ENCODE measurements around the gene ANO2. TPM values are rescaled to one million over a fixed set of nuclear protein-coding genes. Genes with fewer than 3 reads are reported as not detected.

Gene ANO2
- total RNA-seq, 2 donors from 2014 or later, result 6.7 to 18.5 TPM

- no peak for TF ChIP-seq CTCF (IDR thresholded peaks at IDR 0.05)
- no peak overlapping the region for H3K4me3 ChIP-seq
- no peaks in the 10 kb centered on the region for H3K27me3 ChIP-seq (replicated peaks; ENCODE audit: insufficient read depth)
- no peak for DNase-seq (ENCODE audit: low spot score)
- H3K27ac ChIP-seq, result no peak overlapping the region
- no peak for ATAC-seq (ENCODE audit: insufficient number of reproducible peaks, low FRiP score, low read depth)
- no peaks in the 10 kb centered on the region for H3K36me3 ChIP-seq
- H3K4me1 ChIP-seq (ENCODE audit: control insufficient read depth in 1 of 2, low read depth in 2 of 2), result no peaks in the 10 kb centered on the region
- H3K9me3 ChIP-seq, result no peaks in the 10 kb centered on the region
These were observed 80.1 kb downstream of the ANO2 start for GRCh38 chr12:5864972-5865371.

- no peaks in the 10 kb centered on the region for H3K36me3 ChIP-seq
- DNase-seq (ENCODE audit: low spot score) (no peak), ATAC-seq (ENCODE audit: insufficient number of reproducible peaks, low FRiP score, low read depth) (no peak)
- TF ChIP-seq CTCF (IDR thresholded peaks at IDR 0.05), result no peak
- H3K27me3 ChIP-seq (replicated peaks; ENCODE audit: insufficient read depth), result no peaks in the 10 kb centered on the region
- no peak overlapping the region for H3K27ac ChIP-seq
- no peak overlapping the region for H3K4me3 ChIP-seq
- H3K4me1 ChIP-seq (ENCODE audit: control insufficient read depth in 1 of 2, low read depth in 2 of 2), result no peaks in the 10 kb centered on the region
- H3K9me3 ChIP-seq, result no peaks in the 10 kb centered on the region
These were observed 80.8 kb downstream of the ANO2 start for GRCh38 chr12:5864301-5864700.

- Histone ChIP-seq H3K36me3 (no peaks in the 10 kb centered on the region), H3K4me1 (ENCODE audit: control insufficient read depth in 1 of 2, low read depth in 2 of 2) (no peaks in the 10 kb centered on the region), H3K27me3 (replicated peaks; ENCODE audit: insufficient read depth) (no peaks in the 10 kb centered on the region), H3K27ac (no peak overlapping the region), H3K9me3 (no peaks in the 10 kb centered on the region), H3K4me3 (no peak overlapping the region)
- DNase-seq (ENCODE audit: low spot score), result no peak
- TF ChIP-seq CTCF (IDR thresholded peaks at IDR 0.05), result no peak
- ATAC-seq (ENCODE audit: insufficient number of reproducible peaks, low FRiP score, low read depth), result no peak
These were observed 83.6 kb downstream of the ANO2 start for GRCh38 chr12:5861416-5861815.

- H3K27me3 ChIP-seq (replicated peaks; ENCODE audit: insufficient read depth), result no peaks in the 10 kb centered on the region
- no peaks in the 10 kb centered on the region for H3K4me1 ChIP-seq (ENCODE audit: control insufficient read depth in 1 of 2, low read depth in 2 of 2)
- no peak for ATAC-seq (ENCODE audit: insufficient number of reproducible peaks, low FRiP score, low read depth)
- no peak for DNase-seq (ENCODE audit: low spot score)
- no peaks in the 10 kb centered on the region for H3K9me3 ChIP-seq
- no peak overlapping the region for H3K4me3 ChIP-seq
- TF ChIP-seq CTCF (IDR thresholded peaks at IDR 0.05), result no peak
- H3K27ac ChIP-seq, result no peak overlapping the region
- no peaks in the 10 kb centered on the region for H3K36me3 ChIP-seq
These were observed 88.4 kb downstream of the ANO2 start for GRCh38 chr12:5856692-5857091.

- TF ChIP-seq CTCF (IDR thresholded peaks at IDR 0.05), result no peak
- Histone ChIP-seq H3K9me3 (no peaks in the 10 kb centered on the region), H3K27me3 (replicated peaks; ENCODE audit: insufficient read depth) (no peaks in the 10 kb centered on the region), H3K4me3 (no peak overlapping the region), H3K36me3 (no peaks in the 10 kb centered on the region), H3K4me1 (ENCODE audit: control insufficient read depth in 1 of 2, low read depth in 2 of 2) (no peaks in the 10 kb centered on the region), H3K27ac (no peak overlapping the region)
- ATAC-seq (ENCODE audit: insufficient number of reproducible peaks, low FRiP score, low read depth) (no peak), DNase-seq (ENCODE audit: low spot score) (no peak)
These were observed 98.1 kb downstream of the ANO2 start for GRCh38 chr12:5846950-5847349.

Data from thoracic aorta (tissue), 2 donors.